K562 (cell line): Measurements from ENCODE around the gene DGUOK. TPM values are rescaled to one million over a fixed set of nuclear protein-coding genes. Genes with fewer than 3 reads are reported as not detected.

Experiments used
- ATAC-seq: fragments of 200-7000 bp; cut with Tn5 transposase; 3 replicates; pipeline ENCODE4 v1.9.1; 2020; ENCODE audit warnings: moderate library complexity
- BruUV-seq: library from RNA; stranded (reverse); fragments of 400-500 nt; replicated peaks from 2 replicates; lab custom pipeline; 2021; lab: Mats Ljungman, UMichigan
- CTCF ChIA-PET: fragments of 300-600 bp; formaldehyde crosslinking; extraction: SDS; loops from one replicate; lab custom pipeline; 2021; ENCODE audit warnings: low intra/inter-chr PET ratio; lab: Yijun Ruan, JAX
- POLR2A ChIA-PET: fragments of 300-600, 350-650 bp; sonication (Branson Sonifier 250); formaldehyde crosslinking; extraction: SDS; loops from one replicate; lab custom pipeline; 2021; ENCODE audit warnings: antibody characterized with exemption, inconsistent platforms; lab: Yijun Ruan, JAX
- DNase-seq, 4 experiments: peaks; one replicate each; pipeline versions ENCODE4 v3.0.0 to v3.0.0-alpha.2; 2011 to 2018; ENCODE audit warnings: low spot score in 3 of 4, mixed read lengths in 3 of 4; ENCODE audit errors: extremely low read depth in 1 of 4
- FAIRE-seq: peaks from 2 replicates; lab custom pipeline; 2011; peaks lifted over from hg19 to GRCh38; lab: Jason Lieb, UNC
- H2AFZ ChIP-seq: 2 replicates; pipeline ENCODE4 v1.6.0; 2011; ENCODE audit warnings: low read depth, low read length, control low read depth, inconsistent platforms
- H3K27ac ChIP-seq: fragments of 200-600 bp; 3 replicates; pipeline ENCODE4 v1.8.0; 2011; ENCODE audit warnings: low read depth, mild to moderate bottlenecking, control low read depth, inconsistent platforms, low read length, moderate library complexity, mixed read lengths; ENCODE audit errors: extremely low read depth
- H3K27me3 ChIP-seq, 2 experiments: fragments of 300-600 bp in 1 of 2; 2 replicates in 1 of 2; 3 replicates in 1 of 2; pipeline versions ENCODE4 v1.6.0 to v1.8.0; 2011; ENCODE audit warnings: inconsistent platforms in 2 of 2, low read length in 2 of 2, mild to moderate bottlenecking in 1 of 2, mixed read lengths in 1 of 2, moderate library complexity in 1 of 2; ENCODE audit not compliant: control insufficient read depth in 2 of 2, insufficient read depth in 2 of 2
- H3K36me3 ChIP-seq: fragments of 300-600 bp; 3 replicates; pipeline ENCODE4 v1.8.0; 2011; ENCODE audit warnings: mild to moderate bottlenecking, low read length, inconsistent platforms; ENCODE audit not compliant: control insufficient read depth, insufficient read depth
- H3K4me1 ChIP-seq, 2 experiments: fragments of 200-600 bp in 1 of 2; replicated peaks in 1 of 2; 2 replicates in 1 of 2; 3 replicates in 1 of 2; pipeline versions ENCODE4 v1.5.1 to v1.8.0; 2011; ENCODE audit warnings: inconsistent platforms in 2 of 2, low read length in 2 of 2, mild to moderate bottlenecking in 1 of 2, mixed read lengths in 1 of 2, moderate library complexity in 1 of 2; ENCODE audit not compliant: control insufficient read depth in 2 of 2, insufficient read depth in 2 of 2
- H3K4me2 ChIP-seq: 2 replicates; pipeline ENCODE4 v1.6.1; 2011; ENCODE audit warnings: low read length, control low read depth, inconsistent platforms, mixed read lengths; ENCODE audit not compliant: insufficient read depth
- H3K4me3 ChIP-seq: fragments of 200-600 bp; sonication (generic), shearing (Covaris generic); 2 replicates; pipeline ENCODE4 v1.5.1; 2016; ENCODE audit warnings: control low read depth, inconsistent platforms
- H3K79me2 ChIP-seq: fragments of 200-600 bp; 3 replicates; pipeline ENCODE4 v1.8.0; 2011; ENCODE audit warnings: low read length, inconsistent platforms; ENCODE audit not compliant: control insufficient read depth, insufficient read depth
- H3K9ac ChIP-seq, 2 experiments: 2 replicates each; pipeline versions ENCODE4 v1.6.0 to v1.6.1; 2011; ENCODE audit warnings: low read depth in 2 of 2, low read length in 2 of 2, control low read depth in 1 of 2, inconsistent platforms in 1 of 2, mild to moderate bottlenecking in 1 of 2, mixed read lengths in 1 of 2; ENCODE audit not compliant: insufficient read depth in 1 of 2
- H3K9me1 ChIP-seq: one replicate; pipeline ENCODE4 v1.6.0; 2011; ENCODE audit warnings: inconsistent platforms, mild to moderate bottlenecking, low read length, moderate library complexity; ENCODE audit not compliant: control insufficient read depth, insufficient read depth
- H3K9me3 ChIP-seq: replicated peaks from 2 replicates; pipeline ENCODE4 v1.5.1; 2011; ENCODE audit warnings: low read depth, low read length, inconsistent platforms; ENCODE audit not compliant: control insufficient read depth, insufficient read depth
- H4K20me1 ChIP-seq: replicated peaks from 2 replicates; pipeline ENCODE4 v1.6.1; 2011; ENCODE audit warnings: low read length, inconsistent platforms, mixed read lengths; ENCODE audit not compliant: control insufficient read depth, insufficient read depth
- CCNT2 ChIP-seq: IDR thresholded peaks from 2 replicates; pipeline ENCODE4 v1.6.1; 2011; ENCODE audit warnings: borderline replicate concordance, low read depth, mild to moderate bottlenecking, moderate library complexity, mixed read lengths, low read length; ENCODE audit not compliant: insufficient read length; ENCODE audit errors: extremely low read depth
- EP300 ChIP-seq: IDR thresholded peaks from 2 replicates; pipeline ENCODE4 v1.6.1; 2012; ENCODE audit warnings: low read length, improper control_type of control experiment
- GTF3C2 ChIP-seq: IDR thresholded peaks from 3 replicates; pipeline ENCODE4 v1.6.1; 2011; ENCODE audit warnings: borderline replicate concordance, mild to moderate bottlenecking, moderate library complexity; ENCODE audit not compliant: insufficient read length; ENCODE audit errors: extremely low read depth
- JUN ChIP-seq, 2 experiments: sonication (generic) in 1 of 2; formaldehyde crosslinking in 1 of 2; IDR thresholded peaks; 2 replicates each; pipeline versions ENCODE4 v1.6.1 to v1.8.0; 2012 to 2022; ENCODE audit warnings: borderline replicate concordance in 2 of 2, mild to moderate bottlenecking in 2 of 2, improper control_type of control experiment in 1 of 2, low read depth in 1 of 2, low read length in 1 of 2, missing genetic modification reagents in 1 of 2
- LEF1 ChIP-seq: fragments of 450-650 bp; IDR thresholded peaks from 2 replicates; pipeline ENCODE4 v1.6.1; 2016; ENCODE audit warnings: mild to moderate bottlenecking
- PATZ1 ChIP-seq: fragments of 250-450 bp; sonication (Bioruptor Pico); IDR thresholded peaks from 2 replicates; pipeline ENCODE4 v1.5.0; 2020; ENCODE audit warnings: mild to moderate bottlenecking, borderline replicate concordance
- PTBP1 ChIP-seq: fragments of 200-400 bp; formaldehyde crosslinking; IDR thresholded peaks from 2 replicates; pipeline ENCODE4 v1.6.1; 2017; ENCODE audit warnings: low read depth, low read length
- TCF3 ChIP-seq: sonication (generic); formaldehyde crosslinking; IDR thresholded peaks from 2 replicates; pipeline ENCODE4 v1.4.0; 2020; ENCODE audit warnings: mild to moderate bottlenecking, missing genetic modification reagents
- TFAM ChIP-seq: fragments of 250-450 bp; sonication (Bioruptor Pico); conservative IDR thresholded peaks from 2 replicates; pipeline ENCODE4 v1.5.0; 2021; ENCODE audit warnings: mild to moderate bottlenecking, moderate library complexity
- U2AF1 ChIP-seq: fragments of 200-400 bp; formaldehyde crosslinking; optimal IDR thresholded peaks from 2 replicates; pipeline ENCODE3; 2017; ENCODE audit warnings: mild to moderate bottlenecking, low read depth, low read length, moderate library complexity
- WGBS: fragments of 100-300 bp; shearing (Covaris generic); methylation state at CpG from one replicate; pipeline ENCODE4 v1.1.6; 2016; ENCODE audit warnings: low coverage, mixed read lengths; ENCODE audit not compliant: insufficient coverage; ENCODE audit errors: missing lambda C conversion rate; 5-methylcytosine and 5-hydroxymethylcytosine counted together
- in situ Hi-C: fragments of 300-500 bp; cut with MboI; formaldehyde crosslinking; loops from 4 replicates; pipeline ENCODE4 v1.15.0; 2018; ENCODE audit warnings: inconsistent platforms, mixed read lengths
- intact Hi-C: fragments of 100-400 bp; cut with micrococcal nuclease; formaldehyde crosslinking; loops from 2 replicates; pipeline ENCODE4 v1.14.2; 2022
- polyA plus RNA-seq, 8 experiments: library from polyadenylated mRNA; depleted of rRNA in 4 of 8; stranded (reverse) in 5 of 8; unstranded in 3 of 8; fragments of >200 nt; fragmentation: Nextera tagmentation in 2 of 8; fragmentation: Illumina TruSeq in 1 of 8; extraction: Ambion mirVana in 2 of 8; extraction: Trizol in 1 of 8; gene quantifications; 2 replicates each; pipeline versions ENCODE4 v1.2.1 to v1.2.3, GENCODE V29; 2011 to 2014; ENCODE audit warnings: inconsistent platforms in 1 of 8, missing spikeins in 1 of 8
- total RNA-seq, 7 experiments: library from RNA; depleted of rRNA in 6 of 7; stranded (reverse); fragments of >200 nt in 6 of 7; fragmentation: Illumina TruSeq in 2 of 7; extraction: Trizol in 2 of 7; gene quantifications; 2 replicates each; pipeline versions ENCODE4 v1.2.1 to v1.2.3, GENCODE V29; 2011 to 2021; ENCODE audit warnings: low replicate concordance in 1 of 7
- TF ChIP-seq, protein P1 (sequence below): fragments of 250-450 bp; sonication (Bioruptor Pico); IDR thresholded peaks from 2 replicates; pipeline ENCODE4 v1.5.0; 2021; ENCODE audit warnings: mild to moderate bottlenecking, borderline replicate concordance

DGUOK gene
- total and polyA plus RNA-seq, 9 of the 15 experiments (the other 6 are each of a cell fraction or from before 2014, with no cell fraction given): 67.0 to 288 (median 126) TPM

DNA sequence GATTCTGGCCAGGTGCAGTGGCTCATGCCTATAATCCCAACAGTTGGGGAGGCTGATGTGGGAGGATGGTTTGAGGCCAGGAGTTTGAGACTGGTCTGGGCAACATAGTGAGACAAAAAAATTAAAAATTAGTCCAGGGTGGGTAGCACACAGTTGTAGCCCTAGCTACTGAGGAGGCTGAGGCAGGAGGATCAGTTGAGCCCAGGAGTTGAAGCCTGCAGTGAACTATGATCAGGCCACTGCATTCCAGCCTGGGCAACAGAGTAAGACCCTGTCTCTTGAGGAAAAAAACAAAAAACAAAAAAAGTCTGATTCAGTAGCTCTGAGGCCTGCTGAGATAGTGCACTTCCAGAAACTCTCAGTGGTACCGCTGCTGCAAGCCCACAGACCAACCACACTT, 50.1 kb downstream of the DGUOK start:
- Histone ChIP-seq H3K9me1 (no peaks in the 10 kb centered on the region), H2AFZ (no peak overlapping the region)
- in situ Hi-C loops: no loop called here

More for the DNA sequence above, 50.1 kb downstream of the DGUOK start:
- TF ChIP-seq LEF1 (no peak), JUN (IDR thresholded peaks at IDR 0.05; ENCODE audit: borderline replicate concordance, low read depth, low read length) (no peak), JUN (CRISPR knock-in tag; IDR thresholded peaks at IDR 0.05; ENCODE audit: borderline replicate concordance) (no peak), CCNT2 (no peak), TFAM (no peak), TCF3 (CRISPR knock-in tag) (no peak), GTF3C2 (no peak), U2AF1 (no peak), EP300 (no peak), PTBP1 (no peak), PATZ1 (CRISPR knock-in tag) (no peak)
- TF ChIP-seq, protein P1, sequence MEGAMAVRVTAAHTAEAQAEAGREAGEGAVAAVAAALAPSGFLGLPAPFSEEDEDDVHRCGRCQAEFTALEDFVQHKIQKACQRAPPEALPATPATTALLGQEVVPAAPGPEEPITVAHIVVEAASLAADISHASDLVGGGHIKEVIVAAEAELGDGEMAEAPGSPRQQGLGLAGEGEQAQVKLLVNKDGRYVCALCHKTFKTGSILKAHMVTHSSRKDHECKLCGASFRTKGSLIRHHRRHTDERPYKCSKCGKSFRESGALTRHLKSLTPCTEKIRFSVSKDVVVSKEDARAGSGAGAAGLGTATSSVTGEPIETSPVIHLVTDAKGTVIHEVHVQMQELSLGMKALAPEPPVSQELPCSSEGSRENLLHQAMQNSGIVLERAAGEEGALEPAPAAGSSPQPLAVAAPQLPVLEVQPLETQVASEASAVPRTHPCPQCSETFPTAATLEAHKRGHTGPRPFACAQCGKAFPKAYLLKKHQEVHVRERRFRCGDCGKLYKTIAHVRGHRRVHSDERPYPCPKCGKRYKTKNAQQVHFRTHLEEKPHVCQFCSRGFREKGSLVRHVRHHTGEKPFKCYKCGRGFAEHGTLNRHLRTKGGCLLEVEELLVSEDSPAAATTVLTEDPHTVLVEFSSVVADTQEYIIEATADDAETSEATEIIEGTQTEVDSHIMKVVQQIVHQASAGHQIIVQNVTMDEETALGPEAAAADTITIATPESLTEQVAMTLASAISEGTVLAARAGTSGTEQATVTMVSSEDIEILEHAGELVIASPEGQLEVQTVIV (CRISPR knock-in tag): no peak
- Histone ChIP-seq H4K20me1 (no peaks in the 10 kb centered on the region), H3K4me3 (no peak overlapping the region), H3K9ac (peak overlapping the region in 1 of 2 experiments; percentile 59; a peak in 1 of 4 replicates), H3K36me3 (peaks cover 2% of the 10 kb centered on the region; the same call in 1 of the 3 replicates), H3K4me1 (peaks cover 23 to 39% of the 10 kb centered on the region in 2 experiments; a peak in 4 of 5 replicates), H3K27ac (no peak overlapping the region), H3K4me2 (no peak overlapping the region), H3K9me3 (no peaks in the 10 kb centered on the region), H3K27me3 (no peaks in the 10 kb centered on the region), H3K79me2 (peaks cover 18% of the 10 kb centered on the region; the same call in 1 of the 3 replicates)
- ATAC-seq (no peak), FAIRE-seq (no peak), DNase-seq (no peak)
- CTCF ChIA-PET: no interaction called here
- BruUV-seq: no TSS peak
- WGBS: 89% methylated on average over 1 of the region's 1 CpG
- POLR2A ChIA-PET: interaction anchor here (1.0 to 1.7 kb wide), 4 partner anchors 9 to 202 kb away, joined by 3 to 8 read pairs (median 4); partner anchors contain the start of gene MOB1A
- intact Hi-C loops: no loop called here
